HG03066 (cell line): ENCODE results near the gene BRK1.
A peak's percentile ranks its signal among the peaks of the same experiment; 100 is the strongest.
"Not testable (repeated sequence)": the region's sequence is repeated elsewhere in the genome, so short reads cannot be mapped to it uniquely, and the experiment has no call there.

Source experiments
- ATAC-seq: cut with Tn5 transposase; IDR thresholded peaks from one replicate; pipeline ENCODE4 v1.9.1; 2021; ENCODE audit warnings: low read depth; ENCODE audit not compliant: unreplicated experiment

The BRK1 gene

DNA sequence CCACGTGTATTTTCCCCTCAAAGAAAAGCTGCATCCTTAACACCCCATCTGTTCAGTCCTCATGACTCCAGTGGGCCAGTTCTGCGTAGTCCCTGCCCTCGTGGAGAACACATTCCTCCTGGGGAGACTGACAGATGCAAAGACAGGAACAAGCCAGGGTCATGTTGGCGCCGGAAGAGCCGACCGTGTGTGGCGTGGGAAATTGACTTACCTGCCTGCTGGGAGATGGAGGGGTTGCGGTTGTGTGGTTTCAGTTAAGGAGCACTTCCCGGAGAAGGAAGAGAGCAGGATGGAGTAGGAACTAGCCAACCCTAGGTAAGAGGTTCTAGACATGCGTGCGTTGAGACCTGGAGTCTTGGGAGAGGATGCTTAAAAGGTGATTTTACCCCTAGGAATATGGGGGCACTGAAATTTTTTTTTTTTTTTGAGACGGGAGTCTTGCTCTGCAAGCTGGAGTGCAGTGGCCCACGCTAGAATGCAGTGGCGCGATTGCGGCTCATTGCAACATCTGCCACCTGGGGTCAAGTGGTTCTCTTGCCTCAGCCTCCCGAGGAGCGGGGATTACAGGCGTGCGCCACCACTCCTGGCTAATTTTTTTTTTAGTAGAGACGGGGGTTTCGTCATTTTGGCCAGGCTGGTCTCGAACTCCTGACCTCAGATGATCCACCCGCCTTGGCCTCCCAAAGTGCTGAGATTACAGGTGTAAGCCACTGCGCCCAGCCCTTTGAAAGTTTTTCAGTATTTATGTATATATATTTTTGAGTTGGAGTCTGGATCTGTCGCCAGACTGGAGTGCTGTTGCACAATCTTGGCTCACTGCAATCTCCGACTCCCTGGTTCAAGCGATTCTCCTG is 27.5 kb downstream of the BRK1 start:
- no peak for ATAC-seq

DNA sequence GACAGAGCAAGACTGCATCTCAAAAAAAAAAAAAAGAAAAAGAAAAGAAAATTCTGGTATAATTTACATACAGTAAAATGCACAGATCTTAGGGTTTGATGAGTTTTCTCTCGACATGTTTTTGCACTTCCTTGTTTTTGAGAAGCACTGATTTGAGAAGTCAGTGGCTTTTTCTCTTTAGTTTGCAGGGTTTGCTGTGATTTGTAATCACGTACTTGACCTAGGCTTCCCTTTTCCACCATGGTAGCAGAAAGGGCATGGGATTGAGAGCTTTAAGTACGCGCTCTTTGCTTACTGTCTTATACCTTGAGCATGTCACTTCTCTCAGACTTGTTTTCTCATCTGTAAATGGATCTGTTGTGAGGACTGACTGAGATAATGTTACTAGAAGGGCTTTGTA is 30.2 kb downstream of the BRK1 start:
- no peak for ATAC-seq

DNA sequence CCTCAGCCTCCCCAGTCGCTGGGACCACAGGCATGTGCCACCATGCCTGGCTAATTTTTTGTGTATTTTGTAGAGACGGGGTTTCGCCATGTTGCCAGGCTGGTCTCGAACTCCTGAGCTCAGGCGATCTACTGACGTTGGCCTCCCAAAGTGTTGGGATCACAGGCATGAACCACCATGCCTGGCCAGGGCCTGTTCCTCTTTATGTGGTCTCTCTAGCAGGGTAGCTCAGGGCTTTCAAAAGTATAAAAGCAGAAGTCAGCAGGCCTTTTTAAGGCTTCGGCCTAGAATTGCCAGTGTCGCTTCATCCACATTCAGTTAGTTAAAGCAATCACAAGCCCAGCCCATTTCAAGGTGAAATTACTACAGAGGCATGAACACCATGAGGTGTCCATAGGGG is 33.8 kb downstream of the BRK1 start:
- no peak for ATAC-seq

DNA sequence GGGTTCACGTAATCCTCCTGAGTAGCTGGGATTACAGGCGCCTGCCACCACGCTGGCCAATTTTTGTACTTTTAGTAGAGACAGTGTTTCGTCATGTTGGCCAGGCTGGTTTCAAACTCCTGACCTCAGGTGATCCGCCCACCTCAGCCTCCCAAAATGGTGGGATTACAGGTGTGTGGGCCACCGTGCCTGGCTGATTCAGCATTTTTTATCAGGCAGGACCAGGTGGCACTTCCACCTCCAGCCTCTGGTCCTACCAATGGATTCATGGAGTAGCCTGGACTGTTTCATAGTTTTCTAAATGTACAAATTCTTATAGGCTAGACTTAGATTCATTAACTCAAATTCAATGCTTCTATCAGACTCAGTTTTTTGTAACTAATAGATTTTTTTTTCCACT is 35.5 kb downstream of the BRK1 start:
- ATAC-seq = no peak

DNA sequence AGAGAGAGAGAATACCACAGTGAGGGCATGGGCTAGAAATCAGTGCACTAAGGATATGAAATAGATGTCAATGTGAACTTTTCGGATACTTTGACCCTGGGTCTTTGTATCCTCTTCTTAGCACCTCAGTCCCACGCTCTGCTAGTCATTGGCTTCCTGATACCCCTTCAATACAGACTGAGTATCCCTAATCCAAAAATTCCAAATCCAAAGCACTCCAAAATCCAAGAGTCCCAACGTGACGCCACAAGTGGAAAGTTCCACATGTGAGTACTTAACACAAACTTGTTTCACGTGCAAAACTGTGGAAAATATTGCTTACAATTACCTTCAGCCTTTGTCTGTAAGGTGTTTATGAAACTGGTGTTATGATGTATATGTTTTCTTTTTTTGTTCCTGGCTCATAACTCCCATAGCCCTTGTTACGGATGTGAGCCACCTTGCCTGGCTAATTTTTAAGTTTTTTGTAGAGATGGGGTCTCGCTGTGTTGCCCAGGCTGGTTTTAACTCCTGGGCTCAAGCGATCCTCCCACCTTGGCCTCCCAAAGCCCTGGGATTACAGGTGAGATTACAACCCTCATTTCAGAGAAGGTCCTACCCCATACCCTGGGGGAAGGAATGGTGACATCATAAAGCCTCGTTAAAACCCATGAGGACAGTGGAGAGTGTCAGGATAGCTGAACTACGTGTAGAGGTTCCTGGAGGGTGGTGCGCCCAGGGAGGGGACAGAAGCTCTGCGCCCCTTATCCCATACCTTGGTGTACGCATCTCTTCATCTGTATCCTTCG is 39.1 kb downstream of the BRK1 start:
- ATAC-seq = no peak

DNA sequence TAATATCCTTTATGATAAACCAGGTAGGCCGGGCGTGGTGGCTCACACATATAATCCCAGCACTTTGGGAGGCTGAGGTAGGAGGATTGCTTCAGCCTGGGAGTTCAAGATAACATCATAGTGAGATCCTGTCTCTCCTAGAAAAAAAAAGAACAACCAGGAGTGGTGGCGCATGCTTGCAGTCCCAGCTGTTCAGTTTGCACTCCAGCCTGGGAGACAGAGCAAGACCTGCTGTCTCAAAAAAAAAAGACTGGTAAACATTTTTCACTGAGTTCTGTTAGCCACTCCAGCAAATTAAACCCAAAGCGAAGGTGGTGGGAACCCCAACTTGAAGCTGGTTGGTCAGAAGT is 39.6 kb downstream of the BRK1 start:
- no peak for ATAC-seq

DNA sequence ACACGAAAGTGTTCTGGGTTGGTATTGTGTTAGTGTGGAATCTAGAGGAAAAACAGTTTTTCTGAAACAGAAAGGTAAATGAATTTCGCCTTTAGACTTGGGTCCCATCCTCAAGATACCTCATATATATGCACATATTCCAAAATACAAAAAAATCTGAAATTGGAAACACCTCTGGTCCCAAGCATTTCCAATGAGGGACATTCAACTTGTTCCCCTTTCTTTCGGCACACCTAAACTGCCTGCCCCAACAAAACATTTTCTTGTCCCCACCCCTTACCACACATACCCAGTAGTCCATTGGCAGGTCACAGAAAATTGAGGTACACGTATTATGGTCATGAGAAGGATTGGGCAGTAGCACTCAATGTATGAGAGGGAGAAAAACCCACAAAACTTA is 40.2 kb downstream of the BRK1 start:
- no peak for ATAC-seq

DNA sequence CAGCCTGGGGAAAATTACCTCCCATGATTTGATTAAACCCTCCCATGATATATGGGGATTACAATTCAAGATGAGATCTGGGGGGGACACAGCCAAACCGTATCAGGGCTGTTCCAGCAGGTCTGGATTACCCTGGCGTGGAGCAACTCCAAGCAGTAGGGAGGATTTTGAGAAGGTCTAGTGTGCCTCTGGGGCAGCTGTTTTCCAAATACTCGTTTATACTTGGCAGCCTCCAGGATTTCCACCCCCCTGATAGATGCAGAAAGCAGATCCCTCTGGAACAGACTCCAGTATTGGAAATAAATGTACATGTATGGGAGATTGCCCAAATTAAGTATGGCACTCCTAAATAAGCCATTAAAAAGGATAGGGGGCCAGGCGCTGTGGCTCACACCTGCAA is 41.6 kb downstream of the BRK1 start:
- no peak for ATAC-seq

DNA sequence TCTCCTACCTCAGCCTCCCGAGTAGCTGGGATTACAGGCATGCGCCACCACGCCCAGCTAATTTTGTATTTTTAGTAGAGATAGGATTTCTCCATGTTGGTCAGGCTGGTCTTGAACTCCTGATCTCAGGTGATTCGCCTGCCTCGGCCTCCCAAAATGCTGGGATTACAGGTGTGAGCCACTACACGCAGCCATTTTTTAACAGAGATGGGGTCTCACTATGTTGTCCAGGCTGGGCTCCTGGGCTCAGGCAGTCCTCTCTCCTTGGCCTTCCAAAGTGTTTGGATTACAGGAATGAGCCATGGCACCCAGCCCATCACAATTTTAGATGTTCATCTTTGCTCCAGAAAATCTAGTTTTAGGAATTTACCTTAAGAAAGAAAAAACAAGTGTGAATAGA is 43.1 kb downstream of the BRK1 start:
- not testable (repeated sequence) for ATAC-seq

DNA sequence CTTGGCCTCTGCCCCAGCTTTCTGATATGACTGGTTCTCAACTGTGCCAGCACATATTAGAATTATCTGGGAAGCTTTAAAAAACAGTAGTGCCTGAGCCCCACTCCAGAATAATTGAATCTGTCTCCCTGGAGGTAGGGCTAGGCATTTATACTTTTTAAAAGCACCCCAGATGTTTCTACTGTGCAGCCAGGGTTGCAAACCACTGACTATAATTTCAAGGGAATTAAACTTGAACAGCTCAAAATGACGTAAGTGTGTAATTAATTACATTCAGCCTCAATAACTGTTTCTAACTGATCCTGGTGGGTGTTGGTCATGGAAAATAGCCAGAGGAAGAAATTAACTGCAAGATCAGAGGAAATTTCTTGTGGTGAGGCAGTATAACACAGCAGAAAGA is 44.9 kb downstream of the BRK1 start:
- ATAC-seq = no peak

DNA sequence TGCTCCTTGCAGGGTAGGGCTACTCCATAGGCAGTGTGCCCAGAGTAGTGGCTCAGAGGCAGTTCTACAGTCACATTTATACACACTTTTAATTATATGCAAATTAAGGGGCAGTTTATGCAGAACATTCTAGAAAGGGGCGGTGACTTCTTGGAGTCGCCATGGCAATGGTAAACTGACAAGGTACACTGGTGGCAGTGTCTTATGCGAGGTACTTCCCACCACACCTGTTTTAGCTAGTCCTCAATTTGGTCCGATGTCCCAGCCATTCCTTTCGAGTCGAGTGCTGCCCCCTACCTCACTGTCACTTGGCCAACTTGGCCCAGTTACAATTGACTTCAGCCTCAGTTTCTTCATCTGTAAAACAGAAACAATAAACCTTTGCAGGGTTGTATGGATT is 45.5 kb downstream of the BRK1 start:
- no peak for ATAC-seq

DNA sequence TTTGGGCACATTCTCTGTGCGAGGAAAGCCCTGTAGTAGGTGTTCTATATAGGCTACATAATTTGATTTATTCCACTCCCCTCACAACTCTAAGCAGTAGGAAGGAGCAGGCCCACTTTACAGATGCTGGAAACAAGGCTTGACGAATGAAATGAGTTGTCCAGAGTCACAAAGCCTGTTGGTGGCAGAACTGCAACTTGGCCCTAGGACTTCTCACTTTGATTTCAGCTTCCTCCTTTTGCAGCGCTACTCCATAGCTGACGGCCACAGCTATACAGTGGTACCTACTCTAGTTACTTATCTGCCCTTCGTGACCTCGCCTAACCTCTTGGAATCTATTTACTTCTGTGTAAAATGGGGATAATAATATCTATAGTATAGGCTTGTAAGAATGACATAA is 46.7 kb downstream of the BRK1 start:
- ATAC-seq = no peak

DNA sequence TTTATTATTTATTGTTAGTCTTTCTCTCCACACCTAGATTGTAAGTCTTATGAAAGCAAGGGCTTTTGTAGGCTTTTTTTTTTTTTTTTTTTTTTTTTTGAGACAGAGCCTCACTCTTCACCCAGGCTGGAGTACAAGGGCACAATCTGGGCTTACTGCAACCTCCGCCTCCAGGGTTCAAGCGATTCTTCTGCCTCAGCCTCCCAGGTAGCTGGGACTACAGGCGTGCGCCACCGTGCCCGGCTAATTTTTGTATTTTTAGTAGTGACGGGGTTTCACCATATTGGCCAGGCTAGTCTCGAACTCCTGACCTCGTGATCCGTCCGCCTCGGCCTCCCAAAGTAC is 48.7 kb downstream of the BRK1 start:
- not testable (repeated sequence) for ATAC-seq

DNA sequence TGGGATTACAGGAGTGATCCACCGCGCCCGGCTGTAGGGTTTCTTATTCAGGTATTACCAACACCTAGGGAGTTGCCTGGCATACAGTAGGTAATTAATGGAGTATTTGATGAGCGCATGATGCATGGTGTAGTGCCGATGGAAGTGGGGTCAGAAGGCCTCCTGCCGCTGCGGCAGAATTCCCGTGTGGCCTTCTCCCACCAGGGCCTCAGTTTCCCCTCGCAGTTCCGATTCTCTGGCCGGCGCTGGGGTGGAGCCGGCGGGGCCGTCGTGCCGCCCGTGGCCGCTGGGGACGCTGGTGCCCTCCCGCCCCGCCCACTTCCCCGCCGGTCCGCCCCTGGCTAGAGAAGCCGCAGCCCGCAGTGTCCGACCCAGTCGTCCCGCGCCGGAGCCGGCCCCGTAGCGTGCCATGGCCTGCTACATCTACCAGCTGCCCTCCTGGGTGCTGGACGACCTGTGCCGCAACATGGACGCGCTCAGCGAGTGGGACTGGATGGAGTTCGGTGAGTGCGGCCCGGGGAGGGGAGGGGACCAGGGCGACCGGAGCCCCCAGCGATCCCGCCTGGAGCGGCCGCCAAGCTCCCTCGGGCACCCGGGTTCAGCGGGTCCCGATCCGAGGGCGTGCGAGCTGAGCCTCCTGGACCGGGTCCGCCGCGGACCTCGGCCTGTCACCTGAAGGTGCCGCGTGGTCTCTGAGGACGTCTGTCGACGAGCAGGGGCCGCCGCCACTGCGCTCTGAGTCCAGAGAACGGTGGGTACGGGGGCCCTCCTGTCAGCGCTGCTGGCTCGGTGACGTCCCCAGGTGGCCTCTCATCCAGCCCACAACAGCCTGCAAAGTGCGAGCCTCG is 49.3 kb downstream of the BRK1 start, which contains the start of gene IRAK2:
TSS of gene IRAK2 (plus strand) at position 374 of the 848 bp plus-strand sequence. CDS start at position 410, 36 bp downstream.
- ATAC-seq = peak; percentile 84

DNA sequence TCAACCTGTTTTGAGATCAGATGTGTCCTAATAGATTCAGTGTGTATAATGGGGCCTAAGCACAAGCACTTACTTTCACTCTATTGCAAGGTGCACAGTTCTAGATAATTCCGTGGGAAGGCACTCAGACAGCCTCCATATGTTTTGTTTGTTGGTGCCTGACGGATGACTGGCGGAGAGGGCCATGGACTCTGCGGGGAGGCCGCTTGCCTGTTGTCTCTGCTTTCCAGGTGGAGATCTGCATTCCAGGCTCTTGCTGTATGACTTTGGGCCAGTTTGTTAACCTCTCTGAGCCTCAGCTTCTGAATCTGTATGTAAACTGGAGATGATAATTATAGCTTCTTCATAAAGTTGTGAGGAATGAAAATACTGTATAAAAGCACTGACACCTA is 50.7 kb downstream of the BRK1 start:
- no peak for ATAC-seq

DNA sequence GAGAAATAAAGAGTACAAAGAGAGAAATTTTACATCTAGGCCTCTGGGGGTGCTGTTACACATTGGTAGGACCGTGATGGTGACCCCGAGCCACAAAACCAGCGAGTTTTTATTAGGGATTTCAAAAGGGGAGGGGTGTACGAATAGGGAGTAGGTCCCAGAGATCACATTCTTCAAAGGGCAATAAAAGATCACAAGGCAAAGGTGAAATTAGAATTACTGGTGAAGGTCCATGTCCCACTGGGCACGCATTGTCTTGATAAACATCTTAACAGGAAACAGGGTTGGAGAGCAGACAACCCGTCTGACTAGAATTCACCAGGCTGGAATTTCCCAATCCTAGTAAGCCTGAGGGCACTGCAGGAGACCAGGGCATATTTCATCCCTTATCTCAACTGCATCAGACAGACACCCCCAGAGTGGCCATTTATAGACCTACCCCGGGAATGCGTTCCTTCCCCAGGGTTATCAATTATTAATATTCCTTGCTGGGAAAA is 53.6 kb downstream of the BRK1 start:
- no peak for ATAC-seq

DNA sequence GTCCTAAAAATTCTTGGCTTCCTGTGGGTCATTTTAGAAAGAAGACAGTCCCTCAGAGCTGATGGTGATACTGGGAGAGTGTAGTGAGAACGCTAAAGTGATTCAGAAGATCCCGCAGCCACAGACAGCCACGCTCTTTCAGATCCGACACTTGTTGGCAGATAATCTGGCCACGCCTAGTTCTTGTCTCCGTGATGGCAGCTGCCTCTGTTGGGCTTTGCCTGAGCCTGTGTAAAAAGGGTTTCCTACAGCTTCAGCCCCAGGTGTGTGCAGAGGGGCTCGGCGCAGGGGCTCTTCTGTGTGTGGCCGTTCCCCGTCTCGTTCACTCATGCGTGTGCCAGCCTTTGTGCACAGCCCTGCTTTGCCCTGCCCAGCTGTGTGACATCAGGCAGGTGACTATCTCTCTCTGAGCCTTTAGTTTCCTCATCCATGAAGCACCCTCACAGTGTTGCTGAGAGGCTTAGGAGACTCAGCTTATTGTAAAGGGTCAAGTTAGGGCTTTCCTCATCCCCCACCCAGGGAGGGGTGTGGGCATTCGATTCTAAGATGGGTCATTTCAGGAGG is 55.5 kb downstream of the BRK1 start:
- no peak for ATAC-seq

DNA sequence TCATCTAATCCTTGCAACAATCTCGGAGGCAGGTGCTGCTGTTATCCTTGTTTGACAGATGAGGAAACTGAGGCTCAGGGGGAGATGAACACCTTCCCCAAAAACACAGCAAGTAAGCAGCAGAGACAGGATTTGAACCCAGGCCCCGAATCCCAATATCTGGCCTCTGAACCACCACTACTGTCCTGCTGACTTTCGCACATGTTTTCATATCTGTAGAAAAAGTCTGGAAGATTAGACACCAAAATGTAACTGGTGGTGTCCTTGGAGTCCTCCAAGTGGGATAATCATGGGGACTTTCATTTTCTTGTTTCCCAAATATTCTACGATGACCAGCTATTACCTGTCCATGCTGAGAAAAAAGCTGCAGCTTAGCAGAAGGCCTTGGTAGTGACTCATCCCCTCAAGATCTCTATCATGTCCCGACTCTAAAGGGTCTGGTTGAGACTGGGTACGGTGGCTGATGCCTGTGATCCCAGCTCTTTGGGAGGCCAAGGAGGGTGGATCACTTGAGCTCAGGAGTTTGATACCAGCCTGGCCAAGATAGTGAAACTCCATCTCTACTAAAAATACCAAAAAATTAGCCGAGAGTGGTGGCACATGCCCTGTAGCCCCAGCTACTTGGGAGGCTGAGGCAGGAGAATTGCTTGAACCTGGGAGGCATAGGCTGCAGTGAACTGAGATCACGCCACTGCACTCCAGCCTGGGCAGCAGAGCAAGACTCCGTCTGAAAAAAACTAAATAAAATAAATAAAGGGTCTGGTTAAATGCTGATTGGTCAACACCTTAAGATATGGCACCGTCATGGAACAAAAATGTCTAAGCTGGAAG is 57.8 kb downstream of the BRK1 start:
- no peak for ATAC-seq

DNA sequence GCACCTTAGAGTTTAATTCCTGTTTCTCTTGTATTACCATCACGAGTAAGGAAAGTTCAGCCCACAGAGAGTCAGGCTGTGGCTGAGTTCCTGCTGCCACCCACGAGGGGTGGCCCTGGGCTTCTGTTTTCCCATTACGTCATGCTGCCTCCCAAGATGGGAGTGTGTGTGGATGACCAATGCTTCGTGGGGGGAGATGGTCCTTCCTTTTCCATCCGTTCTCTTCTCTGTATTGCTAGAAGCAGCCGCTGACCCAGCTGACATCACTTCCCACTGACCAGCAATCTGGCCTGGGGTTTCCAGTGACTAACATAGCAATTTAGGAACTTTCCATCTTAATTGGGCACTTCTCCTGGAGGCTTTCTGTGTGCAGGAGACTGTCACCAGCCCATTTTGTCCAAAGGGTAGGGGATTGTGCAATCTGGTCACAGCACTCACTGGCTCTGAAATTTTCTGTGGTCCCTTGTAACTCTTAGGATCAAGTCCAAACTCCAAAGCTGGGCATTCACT is 58.5 kb downstream of the BRK1 start:
- ATAC-seq = no peak

DNA sequence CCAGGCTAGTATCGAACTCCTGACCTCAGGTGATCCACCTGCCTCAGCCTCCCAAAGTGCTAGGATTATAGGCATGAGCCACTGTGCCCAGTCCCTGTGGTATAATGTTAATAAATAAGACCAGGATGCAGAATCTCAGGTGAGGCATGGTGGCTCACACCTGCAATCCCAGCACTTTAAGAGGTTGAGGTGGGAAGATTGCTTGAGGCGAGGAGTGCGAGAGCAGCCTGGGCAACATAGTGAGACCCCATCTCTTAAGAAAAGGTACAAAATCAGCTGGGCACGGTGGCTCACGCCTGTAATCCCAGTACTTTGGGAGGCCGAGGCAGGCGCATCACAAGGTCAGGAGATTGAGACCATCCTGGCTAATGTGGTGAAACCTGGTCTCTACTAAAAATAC is 59.9 kb downstream of the BRK1 start:
- ATAC-seq = not testable (repeated sequence)
